ENCODE results near the gene NDUFS6. TPM values are rescaled to one million over a fixed set of nuclear protein-coding genes. Genes with fewer than 3 reads are reported as not detected.

NDUFS6 gene
- polyA plus RNA-seq, 3 donors from 2014 or later, result 75.8 to 96.0 (median 89.8) TPM

GRCh38 chr5:1761453-1761755 lies 39.8 kb upstream of the NDUFS6 start:
- no peak overlapping the region for H3K27ac Mint-ChIP-seq
- no peak for DNase-seq
- H3K4me1 Mint-ChIP-seq, result no peaks in the 10 kb centered on the region

GRCh38 chr5:1762121-1762882 lies 38.9 kb upstream of the NDUFS6 start:
- peaks cover 1 to 7% (median 2%) of the 10 kb centered on the region in 3 donors for H3K27me3 Mint-ChIP-seq (ENCODE audit: low read depth in 3 of 3)
- no peaks in the 10 kb centered on the region for H3K4me1 Mint-ChIP-seq
- H3K36me3 Mint-ChIP-seq, result no peaks in the 10 kb centered on the region
- no peak overlapping the region for H3K27ac Mint-ChIP-seq
- peaks cover 0 to 5% (median 0%) of the 10 kb centered on the region in 6 donors for H3K9me3 Mint-ChIP-seq
- DNase-seq, result no peak
- no peak overlapping the region for H3K4me3 Mint-ChIP-seq

More at GRCh38 chr5:1761453-1761755, 39.8 kb upstream of the NDUFS6 start:
- no peaks in the 10 kb centered on the region for H3K36me3 Mint-ChIP-seq
- H3K27me3 Mint-ChIP-seq (ENCODE audit: low read depth in 3 of 3), result peaks cover 1 to 8% (median 5%) of the 10 kb centered on the region in 3 donors
- peaks cover 0 to 5% (median 0%) of the 10 kb centered on the region in 6 donors for H3K9me3 Mint-ChIP-seq
- H3K4me3 Mint-ChIP-seq, result no peak overlapping the region

- no peaks in the 10 kb centered on the region for H3K4me1 Mint-ChIP-seq
- no peaks in the 10 kb centered on the region for H3K36me3 Mint-ChIP-seq
- no peak overlapping the region for H3K4me3 Mint-ChIP-seq
- H3K27ac Mint-ChIP-seq, result no peak overlapping the region
- peaks cover 0 to 7% (median 1%) of the 10 kb centered on the region in 3 donors for H3K27me3 Mint-ChIP-seq (ENCODE audit: low read depth in 3 of 3)
- DNase-seq, result no peak
- H3K9me3 Mint-ChIP-seq, result peaks cover 0 to 5% (median 0%) of the 10 kb centered on the region in 6 donors
These were observed 38.2 kb upstream of the NDUFS6 start for GRCh38 chr5:1762883-1763547.

- Mint-ChIP-seq H3K36me3 (no peaks in the 10 kb centered on the region), H3K27ac (no peak overlapping the region), H3K9me3 (peaks cover 0 to 2% (median 0%) of the 10 kb centered on the region in 6 donors), H3K4me1 (no peaks in the 10 kb centered on the region), H3K4me3 (no peak overlapping the region), H3K27me3 (ENCODE audit: low read depth in 3 of 3) (peaks cover 0 to 5% (median 1%) of the 10 kb centered on the region in 3 donors)
- peak in 2 of 3 donors; percentile 10 to 25 for DNase-seq
These were observed 37.7 kb upstream of the NDUFS6 start for GRCh38 chr5:1763548-1763911.

- no peaks in the 10 kb centered on the region for H3K36me3 Mint-ChIP-seq
- H3K4me3 Mint-ChIP-seq, result no peak overlapping the region
- no peaks in the 10 kb centered on the region for H3K9me3 Mint-ChIP-seq
- H3K27me3 Mint-ChIP-seq (ENCODE audit: low read depth in 3 of 3), result peaks cover 0 to 2% (median 1%) of the 10 kb centered on the region in 3 donors
- H3K4me1 Mint-ChIP-seq, result no peaks in the 10 kb centered on the region
- no peak overlapping the region for H3K27ac Mint-ChIP-seq
- DNase-seq, result no peak
These were observed 37.1 kb upstream of the NDUFS6 start for GRCh38 chr5:1763960-1764605.

GRCh38 chr5:1764606-1764960 lies 36.6 kb upstream of the NDUFS6 start:
- DNase-seq, result no peak
- H3K27me3 Mint-ChIP-seq (ENCODE audit: low read depth in 3 of 3), result peaks cover 0 to 3% (median 2%) of the 10 kb centered on the region in 3 donors
- H3K27ac Mint-ChIP-seq, result no peak overlapping the region
- no peaks in the 10 kb centered on the region for H3K36me3 Mint-ChIP-seq
- no peak overlapping the region for H3K4me3 Mint-ChIP-seq
- H3K9me3 Mint-ChIP-seq, result no peaks in the 10 kb centered on the region
- H3K4me1 Mint-ChIP-seq, result no peaks in the 10 kb centered on the region

- Mint-ChIP-seq H3K4me1 (no peaks in the 10 kb centered on the region), H3K36me3 (no peaks in the 10 kb centered on the region), H3K27ac (no peak overlapping the region), H3K27me3 (ENCODE audit: low read depth in 3 of 3) (peaks cover 0 to 6% (median 2%) of the 10 kb centered on the region in 3 donors), H3K4me3 (no peak overlapping the region), H3K9me3 (no peaks in the 10 kb centered on the region)
- DNase-seq, result no peak
These were observed 35.9 kb upstream of the NDUFS6 start for GRCh38 chr5:1765141-1765879.

- H3K27ac Mint-ChIP-seq, result no peak overlapping the region
- no peaks in the 10 kb centered on the region for H3K4me1 Mint-ChIP-seq
- peaks cover 0 to 6% (median 2%) of the 10 kb centered on the region in 3 donors for H3K27me3 Mint-ChIP-seq (ENCODE audit: low read depth in 3 of 3)
- H3K9me3 Mint-ChIP-seq, result no peaks in the 10 kb centered on the region
- H3K36me3 Mint-ChIP-seq, result no peaks in the 10 kb centered on the region
- no peak overlapping the region for H3K4me3 Mint-ChIP-seq
- DNase-seq, result no peak
These were observed 35.3 kb upstream of the NDUFS6 start for GRCh38 chr5:1765880-1766235.

- DNase-seq, result no peak
- Mint-ChIP-seq H3K36me3 (no peaks in the 10 kb centered on the region), H3K4me3 (no peak overlapping the region), H3K9me3 (no peaks in the 10 kb centered on the region), H3K4me1 (no peaks in the 10 kb centered on the region), H3K27ac (no peak overlapping the region), H3K27me3 (ENCODE audit: low read depth in 3 of 3) (peaks cover 0 to 6% (median 2%) of the 10 kb centered on the region in 3 donors)
These were observed 33.5 kb upstream of the NDUFS6 start for GRCh38 chr5:1767524-1768282.

GRCh38 chr5:1768283-1769000 lies 32.8 kb upstream of the NDUFS6 start:
- Mint-ChIP-seq H3K9me3 (no peaks in the 10 kb centered on the region), H3K27ac (no peak overlapping the region), H3K4me3 (no peak overlapping the region), H3K4me1 (no peaks in the 10 kb centered on the region), H3K27me3 (ENCODE audit: low read depth in 3 of 3) (peaks cover 0 to 6% (median 6%) of the 10 kb centered on the region in 3 donors), H3K36me3 (no peaks in the 10 kb centered on the region)
- DNase-seq, result no peak

GRCh38 chr5:1769017-1769640 lies 32.1 kb upstream of the NDUFS6 start:
- peaks cover 0 to 6% (median 6%) of the 10 kb centered on the region in 3 donors for H3K27me3 Mint-ChIP-seq (ENCODE audit: low read depth in 3 of 3)
- DNase-seq, result no peak

GRCh38 chr5:1769752-1770442 lies 31.3 kb upstream of the NDUFS6 start:
- H3K27ac Mint-ChIP-seq, result no peak overlapping the region
- no peaks in the 10 kb centered on the region for H3K9me3 Mint-ChIP-seq
- H3K4me3 Mint-ChIP-seq, result no peak overlapping the region
- H3K36me3 Mint-ChIP-seq, result no peaks in the 10 kb centered on the region
- H3K27me3 Mint-ChIP-seq (ENCODE audit: low read depth in 3 of 3), result peaks cover 0 to 6% (median 4%) of the 10 kb centered on the region in 3 donors
- DNase-seq, result no peak
- no peaks in the 10 kb centered on the region for H3K4me1 Mint-ChIP-seq

More at GRCh38 chr5:1769017-1769640, 32.1 kb upstream of the NDUFS6 start:
- no peaks in the 10 kb centered on the region for H3K9me3 Mint-ChIP-seq
- H3K27ac Mint-ChIP-seq, result no peak overlapping the region
- H3K4me3 Mint-ChIP-seq, result no peak overlapping the region
- H3K4me1 Mint-ChIP-seq, result no peaks in the 10 kb centered on the region
- no peaks in the 10 kb centered on the region for H3K36me3 Mint-ChIP-seq

All from immature natural killer cell (primary cell).